HG03095 (cell line): ENCODE results near the gene NFE2L2.
"Not testable (repeated sequence)": the region's sequence is repeated elsewhere in the genome, so short reads cannot be mapped to it uniquely, and the experiment has no call there.

Source experiments
- ATAC-seq: cut with Tn5 transposase; IDR thresholded peaks from one replicate; pipeline ENCODE4 v1.9.1; 2021; ENCODE audit warnings: moderate library complexity; ENCODE audit not compliant: unreplicated experiment

Gene NFE2L2

DNA sequence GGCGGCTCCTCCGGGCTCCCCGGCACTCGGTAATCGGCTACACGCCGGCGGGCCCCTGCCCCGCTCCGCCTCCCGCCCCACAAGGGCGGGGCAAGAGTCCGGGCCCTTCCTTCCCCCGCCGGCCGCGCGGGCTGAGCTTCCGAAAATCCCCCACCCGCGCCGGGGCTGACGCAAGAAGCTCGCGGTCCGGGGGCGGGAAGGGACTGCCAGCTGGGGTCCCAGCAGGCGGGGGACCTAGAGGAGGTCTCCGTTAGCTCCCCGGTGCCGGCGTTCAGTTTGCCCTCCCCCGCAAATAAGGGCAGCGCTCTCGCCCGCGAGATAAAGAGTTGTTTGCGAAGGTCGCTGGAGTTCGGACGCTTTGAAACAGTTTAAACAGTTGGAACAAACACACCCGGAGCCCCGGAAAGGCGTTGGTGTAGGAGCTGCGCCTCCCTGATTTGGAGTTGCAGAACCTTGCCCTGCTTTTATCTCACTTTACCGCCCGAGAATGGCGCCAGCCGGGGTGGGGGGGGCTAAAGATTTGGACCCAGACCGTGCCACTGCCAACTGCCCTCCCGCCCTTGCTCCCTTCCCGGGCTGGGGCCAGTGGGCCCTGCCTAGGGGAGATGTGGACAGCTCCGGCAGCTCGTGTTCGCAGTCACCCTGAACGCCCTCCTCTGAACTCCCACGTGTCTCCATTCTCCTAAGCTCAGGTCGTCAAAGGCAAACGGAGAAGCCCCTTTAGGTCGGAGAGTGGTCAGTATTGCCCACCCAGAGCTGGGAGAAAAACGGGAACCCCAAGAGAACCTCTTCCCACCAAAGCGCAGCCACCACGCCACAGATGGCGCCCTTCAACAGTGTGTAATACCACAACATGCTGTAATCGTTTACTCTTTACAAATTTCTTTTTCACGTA, at the start of gene NFE2L2:
Gene NFE2L2 (minus strand): TSS at position 35 of the 895 bp plus-strand sequence. CDS start 151 bp downstream, outside the sequence.
- peak; percentile 59 for ATAC-seq

DNA sequence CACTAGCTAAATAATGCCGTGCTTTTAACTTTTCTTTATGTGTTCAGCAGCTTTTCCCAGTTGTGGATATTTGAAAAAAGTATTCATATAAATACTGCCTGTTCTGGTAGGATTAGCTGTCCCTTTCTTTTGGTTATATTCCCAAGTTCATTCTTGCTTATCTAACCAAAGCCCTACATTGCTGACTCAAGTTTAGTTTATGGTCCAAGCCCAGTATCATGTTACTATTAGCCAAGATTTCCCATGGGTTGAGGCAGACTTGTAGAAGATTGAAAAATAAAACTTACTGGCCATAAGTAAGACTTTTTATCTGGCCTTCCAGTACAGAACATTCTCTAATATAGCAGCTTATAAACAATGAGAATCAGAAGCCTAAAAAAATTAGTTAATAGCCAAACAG, 49.7 kb upstream of the NFE2L2 start:
- no peak for ATAC-seq

DNA sequence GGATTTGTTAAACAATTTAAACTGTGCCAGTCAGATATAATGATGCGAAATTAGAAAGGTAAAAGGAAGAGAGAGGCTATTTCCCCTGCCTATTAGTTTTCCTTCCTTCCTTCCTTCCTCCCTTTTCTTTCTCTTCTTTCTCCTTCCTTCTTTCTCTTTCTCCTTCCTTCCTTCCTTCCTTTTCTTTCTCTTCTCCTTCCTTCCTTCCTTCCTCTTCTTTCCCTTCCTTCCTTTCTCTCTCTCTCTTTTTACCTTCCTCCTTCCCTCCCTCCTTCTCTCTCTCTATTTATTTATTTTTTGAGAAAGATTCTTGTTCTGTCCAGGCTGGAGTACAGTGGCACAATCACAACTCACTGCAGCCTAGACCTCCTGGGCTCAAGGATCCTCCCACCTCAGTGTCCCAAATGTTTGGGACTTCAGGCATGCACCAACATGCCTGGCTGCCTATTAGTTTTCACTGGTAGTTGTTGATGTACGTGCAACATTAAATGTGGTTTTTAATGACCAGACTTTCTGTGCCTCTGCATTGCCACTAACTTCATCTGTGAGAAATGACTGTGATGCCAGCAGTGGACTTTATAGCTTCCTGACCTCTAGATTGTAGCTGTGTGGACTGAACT, 48.7 kb upstream of the NFE2L2 start:
- no peak for ATAC-seq

DNA sequence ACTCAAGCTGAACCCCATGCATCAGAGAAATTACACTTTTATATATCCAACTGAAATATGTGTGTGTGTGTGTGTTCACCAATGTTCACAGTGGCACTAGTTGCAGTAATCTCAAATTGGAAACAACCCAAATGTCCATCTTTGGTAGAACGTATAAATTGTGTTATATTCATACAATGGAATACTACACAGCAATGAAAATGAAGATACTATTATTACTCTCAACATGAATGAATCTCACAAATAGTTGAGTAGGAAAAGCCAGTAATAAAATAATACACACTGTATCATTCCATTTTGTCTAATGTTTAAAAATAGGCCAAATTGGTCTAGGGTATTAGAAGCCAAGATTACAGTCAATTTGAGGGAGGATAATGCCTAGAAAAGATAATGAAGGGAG, 48.0 kb upstream of the NFE2L2 start:
- no peak for ATAC-seq

DNA sequence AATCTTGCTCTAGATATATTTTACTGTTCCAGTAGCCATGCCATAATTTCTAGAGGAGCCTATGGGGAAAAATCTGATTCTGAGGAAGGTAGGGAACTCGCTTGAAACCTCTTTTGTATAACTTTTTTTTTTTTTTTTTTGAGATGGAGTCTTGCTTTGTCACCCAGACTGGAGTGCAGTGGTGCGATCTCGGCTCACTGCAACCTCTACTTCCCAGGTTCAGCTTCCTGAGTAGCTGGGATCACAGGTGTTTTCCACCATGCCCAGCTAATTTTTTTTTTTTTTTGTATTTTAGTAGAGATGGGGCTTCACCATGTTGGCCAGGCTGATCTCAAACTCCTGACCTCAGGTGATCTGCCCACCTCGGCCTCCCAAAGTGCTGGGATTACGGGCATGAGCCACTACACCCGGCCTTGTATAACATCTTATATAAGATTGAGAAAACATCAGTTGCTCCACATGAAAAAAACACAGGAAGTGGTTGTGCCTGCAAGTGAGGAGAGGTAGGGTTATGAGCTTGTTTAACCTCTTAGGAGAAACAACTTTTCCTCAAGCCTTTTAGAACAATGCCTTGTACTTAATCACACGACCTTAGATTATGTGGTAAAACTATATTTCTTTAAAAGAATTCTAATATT, 45.3 kb upstream of the NFE2L2 start:
- ATAC-seq = not testable (repeated sequence)

DNA sequence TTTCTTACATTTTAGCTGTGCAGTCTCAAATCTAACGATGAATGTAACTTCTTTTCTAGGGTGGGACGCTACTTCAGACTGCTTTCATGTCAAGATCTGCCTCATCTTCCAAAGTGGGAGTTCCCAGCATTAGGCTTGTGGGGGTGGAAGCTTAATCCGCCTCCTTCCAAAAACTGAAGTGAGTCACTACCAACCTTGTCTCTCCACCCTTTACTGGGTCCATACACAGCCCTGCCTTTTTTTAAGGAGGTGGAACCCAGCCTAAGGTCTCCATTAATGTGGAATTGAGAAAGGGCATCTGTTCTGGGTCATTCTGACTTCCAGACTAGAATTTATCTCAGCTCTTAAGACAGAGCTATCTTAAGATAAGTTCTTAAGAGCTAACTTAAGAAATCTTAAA, 42.0 kb upstream of the NFE2L2 start:
- ATAC-seq = no peak

DNA sequence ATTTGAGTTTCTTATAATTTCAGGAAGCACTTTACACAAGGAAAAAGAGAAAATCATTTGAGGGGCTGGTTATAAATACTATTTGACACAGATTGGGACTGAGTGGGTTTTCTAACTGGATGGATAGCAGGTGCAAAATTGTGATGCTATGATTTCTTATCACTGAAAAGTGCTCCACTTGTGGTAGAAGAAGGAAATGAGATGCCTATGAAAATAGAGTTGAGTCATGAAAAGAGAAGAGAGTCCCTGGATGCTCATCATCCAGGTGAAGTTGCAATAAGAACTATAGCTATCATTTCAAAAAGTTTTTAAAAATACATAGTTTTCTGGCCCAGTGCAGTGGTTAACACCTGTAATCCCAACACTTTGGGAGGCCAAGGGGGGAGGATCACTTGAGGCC, 39.4 kb upstream of the NFE2L2 start:
- ATAC-seq = no peak

DNA sequence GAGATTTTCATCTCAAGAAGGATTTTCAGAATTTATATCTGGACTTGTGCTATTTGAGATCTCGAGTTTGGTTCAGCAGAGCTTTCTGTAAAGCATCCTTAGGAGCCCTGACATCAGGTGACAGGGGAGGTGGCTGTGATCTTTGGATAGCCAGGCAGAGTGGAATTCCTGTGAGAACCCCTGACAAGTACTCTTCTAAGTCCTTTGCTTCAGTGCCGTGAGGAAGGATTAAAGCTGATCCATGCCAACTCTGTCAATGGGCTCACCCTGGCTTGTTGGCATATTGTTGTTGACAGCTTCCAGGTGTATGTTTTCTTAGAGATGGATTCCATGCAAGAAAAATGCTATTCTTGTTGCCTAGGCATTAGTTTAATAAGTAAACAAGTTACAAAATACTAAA, 38.0 kb upstream of the NFE2L2 start:
- ATAC-seq = no peak

DNA sequence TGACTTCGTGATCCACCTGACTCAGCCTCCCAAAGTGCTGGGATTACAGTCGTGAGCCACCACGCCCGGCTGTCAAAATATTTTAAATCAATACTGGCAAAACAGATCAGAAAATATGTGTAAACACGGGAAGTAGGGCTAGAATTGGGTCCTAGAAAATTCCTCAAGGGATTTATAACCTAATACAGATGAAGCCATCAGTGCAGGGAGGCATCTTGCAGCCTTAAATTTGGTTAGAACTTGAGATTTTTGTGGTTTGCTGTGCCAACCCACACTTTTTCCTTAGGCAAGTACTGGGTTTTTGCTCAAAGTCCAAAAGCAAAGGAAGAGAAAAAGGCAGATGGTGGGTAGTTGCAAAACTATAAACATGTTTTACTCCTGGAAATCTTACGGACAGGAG, 33.7 kb upstream of the NFE2L2 start:
- no peak for ATAC-seq

DNA sequence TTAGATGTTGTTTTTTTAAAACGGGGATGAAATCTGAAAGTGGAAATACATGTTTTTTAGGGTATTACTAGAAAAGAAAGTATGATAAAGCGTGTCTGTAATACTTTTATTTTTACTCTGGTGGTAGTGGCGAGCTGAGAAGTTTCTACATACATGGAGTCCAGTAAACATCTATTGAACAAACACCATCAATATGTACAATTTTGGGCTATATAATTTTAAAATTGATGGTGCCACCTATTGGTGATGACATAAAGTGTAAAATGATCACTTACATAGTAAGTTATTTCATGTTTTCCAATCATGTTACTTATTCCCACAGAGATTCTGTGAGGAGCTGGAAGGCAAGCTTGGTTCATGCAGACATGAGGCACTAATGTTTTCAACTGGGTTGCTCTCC, 31.5 kb upstream of the NFE2L2 start:
- ATAC-seq = no peak

DNA sequence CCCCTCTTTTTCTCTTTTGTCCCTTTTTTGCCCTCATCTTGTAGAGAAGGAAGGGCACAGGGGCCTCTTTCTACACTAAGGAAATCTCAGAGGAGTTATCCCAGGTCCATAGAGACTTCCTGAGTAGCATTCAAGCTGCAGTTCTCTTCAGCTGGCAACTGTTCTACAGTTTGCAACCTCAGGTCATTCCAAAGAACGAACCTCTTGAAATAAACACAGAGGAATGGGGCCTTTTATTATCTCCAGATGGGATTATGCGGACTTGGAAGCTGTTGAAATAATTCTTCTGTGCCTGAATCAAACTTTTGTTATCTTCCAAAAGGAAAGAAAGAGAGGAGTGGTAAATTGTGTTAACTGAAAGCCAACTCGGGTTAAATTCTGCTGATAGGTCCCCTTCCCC, 31.0 kb upstream of the NFE2L2 start:
- ATAC-seq = no peak

DNA sequence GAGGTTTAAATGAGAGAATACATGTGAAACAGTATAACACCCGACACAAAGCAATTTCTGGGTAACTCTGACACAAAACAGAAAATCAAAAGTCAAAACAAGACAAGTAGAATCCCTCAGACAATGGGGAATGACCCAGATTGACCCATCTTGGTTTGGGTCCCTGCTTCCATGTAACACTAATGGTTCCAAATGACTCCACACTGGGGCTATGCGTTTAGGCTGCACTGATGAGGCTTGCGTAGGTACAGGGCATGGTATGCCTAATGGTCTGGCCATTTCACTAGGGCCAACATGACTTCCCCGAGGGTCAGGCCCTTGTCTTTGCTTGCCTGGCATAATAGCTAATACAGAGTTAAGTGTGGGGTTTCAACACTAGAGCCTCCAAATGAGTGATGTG, 27.2 kb upstream of the NFE2L2 start:
- no peak for ATAC-seq

DNA sequence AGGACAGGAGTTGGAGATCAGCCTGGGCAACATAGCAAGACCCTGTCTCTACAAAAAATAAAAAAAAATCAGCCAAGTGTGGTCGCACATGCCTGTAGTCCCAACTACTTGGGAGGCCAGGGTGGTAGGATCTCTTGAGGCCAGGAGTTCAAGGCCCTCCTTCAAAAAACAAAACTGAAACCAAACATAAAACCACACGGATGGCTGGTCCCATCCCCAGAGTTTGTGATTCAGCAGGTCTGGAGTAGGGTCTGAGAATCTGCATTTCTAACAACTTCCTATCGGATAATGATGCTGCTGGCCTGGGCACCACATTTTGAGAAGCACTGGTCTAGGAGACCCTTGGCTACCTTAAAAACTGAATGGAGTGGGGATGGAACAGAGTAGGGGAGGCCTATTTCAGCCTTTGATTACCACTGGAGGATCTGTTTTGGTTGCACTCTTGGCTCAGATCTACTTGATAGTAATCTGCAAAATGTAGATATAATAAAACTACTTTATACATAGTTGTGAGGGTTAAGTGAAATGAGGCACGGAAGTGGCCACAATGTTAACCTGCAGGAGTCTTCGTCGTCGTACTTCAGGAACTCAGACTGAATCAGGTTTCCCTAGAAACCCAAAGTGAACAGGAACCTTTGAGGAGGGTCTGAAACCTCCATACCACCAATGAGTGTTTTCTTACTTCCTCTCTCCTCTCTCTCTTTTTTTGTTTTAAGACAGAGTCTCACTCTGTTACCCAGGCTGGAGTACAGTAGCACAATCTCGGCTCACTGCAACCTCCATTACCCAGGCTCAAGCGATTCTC, 25.5 kb upstream of the NFE2L2 start:
- ATAC-seq = peak; percentile 76

DNA sequence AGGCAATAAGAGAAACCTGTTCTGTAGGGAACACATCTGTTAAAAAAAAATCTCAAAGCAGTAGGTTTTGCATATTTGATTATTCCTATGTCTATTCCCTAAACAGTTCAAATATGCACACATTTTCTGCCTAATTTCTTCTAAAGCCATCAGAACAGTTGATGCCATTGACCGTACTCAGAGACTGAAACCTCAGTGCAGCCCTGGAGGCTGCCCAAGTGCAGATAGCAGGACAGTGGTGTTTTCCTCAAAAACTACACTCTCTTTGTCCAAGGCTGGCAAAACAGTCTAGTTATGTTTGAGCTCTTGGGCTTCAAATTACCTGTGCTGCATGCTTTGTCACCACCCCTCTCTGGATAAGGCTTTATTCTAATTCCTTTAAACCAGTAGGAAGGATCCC, 23.3 kb upstream of the NFE2L2 start:
- no peak for ATAC-seq

DNA sequence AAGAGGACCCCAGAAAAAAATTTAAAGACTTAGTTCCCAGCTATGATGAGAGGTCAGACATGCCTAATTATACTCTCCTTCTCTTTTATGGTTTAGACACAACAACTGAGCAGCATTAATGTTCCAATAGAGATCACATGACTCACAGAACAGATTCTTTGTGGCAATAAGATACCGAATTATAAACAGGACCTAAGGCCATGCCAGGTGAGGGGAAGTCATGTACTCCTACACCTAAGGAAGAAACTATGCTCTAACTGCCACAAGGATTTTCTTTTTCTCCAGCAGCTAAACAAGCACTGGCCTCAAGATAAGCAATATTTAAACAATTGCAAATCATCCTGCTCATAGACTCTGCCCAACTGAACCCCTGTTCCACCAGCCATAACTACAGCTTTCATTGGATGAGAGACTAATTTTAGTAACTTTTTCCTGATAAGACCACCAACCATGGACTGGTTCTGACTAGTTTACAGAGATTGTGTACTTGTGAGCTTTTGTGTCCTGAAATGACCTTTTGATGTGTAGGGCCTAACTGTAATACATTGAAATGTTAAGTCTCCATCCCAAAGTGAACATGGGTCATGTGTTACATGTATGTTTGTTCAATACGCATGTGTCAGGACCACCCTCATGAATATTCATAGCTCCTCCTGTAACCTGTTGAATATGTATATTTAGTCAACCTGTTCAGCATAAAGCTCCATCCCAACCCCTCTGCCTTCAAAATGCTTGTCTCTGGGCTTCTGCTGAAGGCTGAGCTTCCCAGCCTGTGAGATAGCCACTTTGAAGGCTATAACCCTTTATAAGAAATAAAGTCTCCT, 21.6 kb upstream of the NFE2L2 start:
- ATAC-seq = no peak

DNA sequence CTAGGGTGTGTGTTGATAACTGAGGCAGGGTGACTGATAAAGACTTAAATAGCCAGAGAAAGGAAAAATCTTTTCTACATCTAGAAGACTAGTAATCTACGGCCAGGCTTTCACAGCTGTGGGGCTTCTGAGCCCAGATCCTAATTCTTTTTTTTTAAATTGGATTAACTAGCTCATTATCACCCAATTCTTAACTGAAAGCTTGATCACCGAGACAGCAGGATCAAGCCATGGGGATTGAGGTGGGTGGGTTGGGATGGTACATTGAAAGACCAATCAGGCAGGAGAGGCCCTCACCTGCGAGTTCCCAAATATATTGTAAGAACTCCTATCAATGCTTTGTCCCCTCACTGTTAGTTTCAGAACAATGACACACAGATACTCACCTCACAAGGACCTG, 20.0 kb upstream of the NFE2L2 start:
- ATAC-seq = no peak

DNA sequence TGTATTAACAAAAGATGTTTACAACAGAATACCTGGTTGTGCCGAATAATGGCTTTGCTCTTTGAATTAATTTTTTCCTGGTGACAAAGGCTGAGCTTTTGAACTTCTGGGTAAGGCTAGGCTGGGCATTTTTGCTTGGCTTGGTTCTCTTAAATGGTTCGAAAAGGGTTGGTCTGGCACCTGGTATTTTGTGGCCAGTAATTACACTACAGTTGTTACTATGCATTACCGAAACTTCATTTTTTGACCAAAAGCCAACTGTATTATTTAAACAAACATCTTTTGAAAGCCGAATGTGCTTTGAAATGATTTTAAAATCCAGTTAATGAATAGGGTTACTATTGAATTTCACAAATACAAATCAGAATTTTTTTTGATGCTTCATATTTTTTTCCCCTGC, 19.4 kb upstream of the NFE2L2 start:
- ATAC-seq = no peak

DNA sequence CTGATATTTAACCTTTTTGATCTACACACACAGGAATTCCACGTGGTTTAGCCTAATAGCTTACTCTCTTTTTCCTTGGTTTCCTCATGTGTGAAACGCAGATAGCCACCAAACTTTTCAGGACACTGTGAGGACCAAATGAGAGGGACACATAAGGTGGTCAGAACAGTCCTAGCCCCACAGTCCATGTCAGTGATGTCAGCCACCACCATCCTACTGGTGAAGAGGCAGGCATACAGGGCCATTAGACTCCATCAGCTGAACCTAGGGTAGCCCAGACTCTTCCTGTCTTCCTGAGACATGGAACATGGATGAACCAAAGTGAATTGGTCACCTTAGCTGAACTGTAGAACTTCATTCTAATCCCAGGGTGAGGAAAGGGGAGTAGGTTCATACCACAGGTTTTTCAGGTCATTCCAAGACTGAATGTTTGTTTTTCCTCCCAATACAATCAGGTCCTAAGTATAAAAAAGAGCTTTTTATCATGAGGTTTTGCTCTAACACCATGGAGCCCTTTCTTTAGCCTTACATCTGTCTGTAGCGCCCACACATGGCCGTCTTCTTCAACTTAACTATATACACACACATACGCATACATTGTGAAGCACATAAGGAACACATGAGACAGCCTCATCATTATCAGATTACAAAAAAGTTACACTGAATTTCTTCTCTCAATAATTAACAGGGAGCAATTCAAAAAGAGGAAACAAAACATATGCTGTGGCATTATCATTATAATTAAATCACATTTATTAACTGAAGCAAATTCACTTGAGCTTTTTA, 18.5 kb upstream of the NFE2L2 start:
- ATAC-seq = no peak

DNA sequence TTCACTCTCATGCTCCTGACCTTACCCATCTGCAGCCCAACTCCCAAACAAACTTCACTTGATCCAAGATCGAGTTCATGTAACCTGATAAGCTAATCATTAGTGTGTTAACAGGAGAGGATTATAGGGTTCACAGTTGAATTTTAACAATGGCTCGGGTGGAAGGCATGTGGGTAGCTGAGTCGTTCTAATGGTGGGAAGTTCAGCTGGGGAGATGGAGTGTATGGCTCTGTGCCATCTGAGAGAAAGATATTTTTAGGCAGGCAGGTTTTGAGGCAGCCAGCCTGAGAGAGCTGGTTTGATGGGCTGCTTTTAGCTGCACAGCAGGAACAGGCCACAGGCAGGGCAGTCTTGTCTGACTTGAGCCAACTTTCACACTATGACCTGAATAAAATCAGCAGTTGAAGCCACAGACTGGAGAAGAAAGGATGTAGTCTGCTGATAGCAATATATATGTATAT, 17.7 kb upstream of the NFE2L2 start:
- ATAC-seq = no peak
